Hepatocyte (in vitro differentiated cells): ENCODE results near the gene IRF5.

Experiments
- CTCF ChIP-seq: fragments of 200-600 bp; sonication (generic); IDR thresholded peaks from 2 replicates; pipeline ENCODE4 v1.5.1; 2016; ENCODE audit warnings: antibody characterized with exemption, mild to moderate bottlenecking; ENCODE audit not compliant: poor library complexity
- EZH2 ChIP-seq: fragments of 200-600 bp; sonication (generic); IDR thresholded peaks from 2 replicates; pipeline ENCODE4 v1.6.1; 2016; ENCODE audit warnings: antibody characterized with exemption, mild to moderate bottlenecking, borderline replicate concordance
- EZH2phosphoT487 ChIP-seq: fragments of 200-600 bp; sonication (generic); IDR thresholded peaks from one replicate; pipeline ENCODE4 v1.6.1; 2018; ENCODE audit warnings: antibody characterized with exemption, mild to moderate bottlenecking, low read depth, moderate library complexity; ENCODE audit not compliant: unreplicated experiment, severe bottlenecking

GRCh38 chr7:128939861-128940410 is 2.2 kb downstream of the IRF5 start:
- TF ChIP-seq CTCF: no peak
- TF ChIP-seq EZH2: no peak
- TF ChIP-seq EZH2phosphoT487: no peak
